Retinal pigment epithelial cell (primary cell): ENCODE measurements around the gene IRF8.

Experiments
- DNase-seq: peaks from one replicate; pipeline ENCODE4 v3.0.0-alpha.2; 2010; ENCODE audit warnings: low read depth
- H3K4me3 ChIP-seq: 2 replicates; pipeline ENCODE4 v1.5.1; 2011; ENCODE audit warnings: mild to moderate bottlenecking, low read length, control low read depth, moderate library complexity
- TF ChIP-seq, protein P1 (sequence below): conservative IDR thresholded peaks from 2 replicates; pipeline ENCODE4 v1.5.1; 2011; ENCODE audit warnings: low read depth, low read length, control low read depth, inconsistent platforms

IRF8 gene

DNA sequence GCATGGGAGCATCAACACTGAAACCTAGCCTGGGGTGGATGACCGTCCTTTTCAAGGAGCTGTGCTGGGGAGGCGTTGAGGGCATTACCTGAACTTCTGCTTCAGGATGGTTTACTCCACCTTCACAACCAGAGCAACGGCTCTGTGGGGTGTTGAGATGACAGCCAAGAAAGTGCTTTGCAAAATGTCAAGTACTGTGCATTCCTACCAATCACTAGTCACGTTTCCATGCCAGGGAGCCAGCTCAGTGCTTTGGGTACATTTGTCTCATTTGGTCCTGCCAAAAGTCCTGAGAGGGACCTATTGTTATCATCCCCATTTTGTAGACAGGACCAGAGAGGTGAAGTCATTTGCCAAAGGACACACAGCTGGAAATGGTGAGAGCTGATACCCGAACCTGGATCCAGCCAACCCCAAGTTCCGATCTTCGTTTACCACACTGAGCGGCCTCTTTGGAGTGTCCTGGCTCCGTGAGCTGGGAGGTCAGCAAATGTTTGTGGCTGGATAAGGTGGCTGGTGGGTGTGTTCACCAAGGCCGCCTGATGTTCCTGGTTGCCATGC, 61.6 kb downstream of the IRF8 start:
- TF ChIP-seq, protein P1, sequence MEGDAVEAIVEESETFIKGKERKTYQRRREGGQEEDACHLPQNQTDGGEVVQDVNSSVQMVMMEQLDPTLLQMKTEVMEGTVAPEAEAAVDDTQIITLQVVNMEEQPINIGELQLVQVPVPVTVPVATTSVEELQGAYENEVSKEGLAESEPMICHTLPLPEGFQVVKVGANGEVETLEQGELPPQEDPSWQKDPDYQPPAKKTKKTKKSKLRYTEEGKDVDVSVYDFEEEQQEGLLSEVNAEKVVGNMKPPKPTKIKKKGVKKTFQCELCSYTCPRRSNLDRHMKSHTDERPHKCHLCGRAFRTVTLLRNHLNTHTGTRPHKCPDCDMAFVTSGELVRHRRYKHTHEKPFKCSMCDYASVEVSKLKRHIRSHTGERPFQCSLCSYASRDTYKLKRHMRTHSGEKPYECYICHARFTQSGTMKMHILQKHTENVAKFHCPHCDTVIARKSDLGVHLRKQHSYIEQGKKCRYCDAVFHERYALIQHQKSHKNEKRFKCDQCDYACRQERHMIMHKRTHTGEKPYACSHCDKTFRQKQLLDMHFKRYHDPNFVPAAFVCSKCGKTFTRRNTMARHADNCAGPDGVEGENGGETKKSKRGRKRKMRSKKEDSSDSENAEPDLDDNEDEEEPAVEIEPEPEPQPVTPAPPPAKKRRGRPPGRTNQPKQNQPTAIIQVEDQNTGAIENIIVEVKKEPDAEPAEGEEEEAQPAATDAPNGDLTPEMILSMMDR: no peak
- no peak overlapping the region for H3K4me3 ChIP-seq

DNA sequence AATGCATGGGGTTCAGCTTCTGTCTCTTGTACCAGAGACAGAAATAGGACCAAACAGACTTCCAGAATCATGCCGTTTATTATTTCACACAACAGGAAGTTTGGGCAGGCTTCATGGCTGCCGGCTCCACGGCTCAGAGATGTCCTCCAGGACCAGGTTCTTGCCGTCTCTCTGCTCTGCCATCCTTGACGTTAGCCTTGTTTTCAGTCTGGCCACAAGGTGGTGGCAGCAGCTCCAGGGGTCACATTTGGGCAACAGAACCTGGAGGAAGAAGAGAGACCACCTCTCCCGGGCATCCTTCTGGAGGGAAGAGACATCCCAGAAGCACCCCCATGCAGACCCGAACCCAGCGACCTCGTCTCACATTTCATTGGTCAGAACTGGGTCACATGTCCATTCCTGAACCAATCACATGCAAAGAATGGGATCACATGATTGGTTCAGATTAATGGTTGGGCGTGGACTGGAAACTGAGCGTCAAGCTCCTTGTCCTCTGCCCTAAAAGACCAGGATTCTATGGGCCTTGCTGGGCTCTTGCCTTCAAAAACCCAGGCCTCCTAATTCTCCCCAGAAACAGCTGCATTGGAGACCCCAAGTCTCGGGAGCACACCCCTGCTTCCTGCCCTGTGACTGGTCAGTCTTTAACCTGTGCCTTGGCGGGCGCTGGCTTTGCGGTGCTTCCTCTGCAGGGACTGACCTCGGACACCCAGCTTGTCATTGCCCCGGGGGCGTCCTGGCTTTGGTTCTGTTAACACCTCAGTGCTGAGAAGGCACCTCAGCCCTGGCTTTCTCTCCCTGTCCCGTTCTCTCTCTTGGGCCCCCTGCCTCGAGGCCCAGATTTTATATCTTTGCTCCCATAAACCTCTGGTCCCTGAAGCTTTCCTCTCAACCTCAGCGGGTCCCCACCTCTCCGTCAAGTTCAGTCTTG, 63.3 kb downstream of the IRF8 start:
- no peak overlapping the region for H3K4me3 ChIP-seq
- TF ChIP-seq, protein P1: no peak
- DNase-seq: no peak

More for the DNA sequence above, 61.6 kb downstream of the IRF8 start:
- DNase-seq: no peak

DNA sequence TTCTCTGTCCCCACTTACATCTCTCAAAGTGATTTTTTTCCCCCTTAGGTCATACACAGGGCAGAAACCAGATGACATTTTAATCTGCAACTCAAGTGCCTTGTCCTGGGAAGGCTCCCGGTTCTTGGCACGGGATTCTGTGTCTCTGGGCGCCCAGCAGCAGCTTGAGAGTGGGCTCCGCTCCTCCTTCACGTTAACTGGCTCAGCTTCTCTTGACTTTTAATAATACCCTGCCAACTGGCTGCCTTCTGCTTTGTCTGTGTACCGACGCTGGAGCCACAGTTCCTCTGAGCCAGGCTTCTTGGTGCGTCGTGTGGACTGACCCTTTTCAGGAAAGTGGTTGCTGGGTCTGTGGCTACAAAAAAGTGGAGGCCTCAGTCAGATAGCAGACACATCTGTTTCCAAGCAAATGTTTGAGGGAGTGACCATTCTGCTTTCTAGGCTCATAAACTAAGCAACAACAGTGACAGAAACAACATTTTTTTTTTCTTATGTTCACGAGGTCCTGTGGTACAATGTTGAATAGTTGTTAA, 64.9 kb downstream of the IRF8 start:
- TF ChIP-seq, protein P1: no peak
- no peak for DNase-seq
- no peak overlapping the region for H3K4me3 ChIP-seq

DNA sequence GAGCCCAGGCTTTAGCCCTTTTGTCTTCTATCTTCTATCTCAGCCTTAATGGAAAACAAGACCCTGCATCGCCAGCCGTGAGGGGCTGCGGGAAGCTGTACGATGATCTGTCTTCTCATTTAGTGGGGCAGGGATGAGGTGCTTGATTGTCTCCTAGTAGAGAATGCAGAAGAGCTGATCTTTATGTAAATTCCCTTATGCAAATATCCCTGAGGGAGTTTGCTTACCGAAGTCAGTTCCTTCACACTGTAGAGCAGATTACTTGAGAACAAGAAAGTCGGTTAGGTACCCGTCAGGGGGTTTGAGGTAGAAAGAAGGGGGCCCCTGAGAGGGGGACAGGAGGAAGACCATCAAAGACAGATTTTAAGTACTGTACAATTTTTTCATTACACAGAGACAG, 66.2 kb downstream of the IRF8 start:
- no peak for DNase-seq
- no peak overlapping the region for H3K4me3 ChIP-seq
- TF ChIP-seq, protein P1: no peak

DNA sequence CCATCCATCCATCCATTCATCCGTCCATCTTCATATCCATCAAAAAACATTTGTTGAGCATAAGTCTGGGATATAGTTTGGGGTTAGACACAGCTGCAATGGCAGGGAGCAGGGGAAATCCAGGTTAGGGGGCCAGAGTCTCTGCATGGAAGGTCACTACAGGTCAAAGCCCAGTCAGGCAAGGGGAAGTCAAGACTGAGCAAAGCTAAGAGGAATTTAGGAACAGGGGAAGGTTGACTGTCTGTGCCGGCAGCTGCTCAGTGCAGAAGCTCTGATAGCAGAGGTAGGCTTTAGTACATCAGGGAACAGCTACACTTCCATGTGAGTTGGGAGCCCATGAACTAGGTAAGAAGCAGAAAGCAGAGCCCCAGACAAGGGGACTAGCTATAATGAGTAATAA, 68.1 kb downstream of the IRF8 start:
- no peak for DNase-seq
- TF ChIP-seq, protein P1: no peak
- H3K4me3 ChIP-seq: no peak overlapping the region

DNA sequence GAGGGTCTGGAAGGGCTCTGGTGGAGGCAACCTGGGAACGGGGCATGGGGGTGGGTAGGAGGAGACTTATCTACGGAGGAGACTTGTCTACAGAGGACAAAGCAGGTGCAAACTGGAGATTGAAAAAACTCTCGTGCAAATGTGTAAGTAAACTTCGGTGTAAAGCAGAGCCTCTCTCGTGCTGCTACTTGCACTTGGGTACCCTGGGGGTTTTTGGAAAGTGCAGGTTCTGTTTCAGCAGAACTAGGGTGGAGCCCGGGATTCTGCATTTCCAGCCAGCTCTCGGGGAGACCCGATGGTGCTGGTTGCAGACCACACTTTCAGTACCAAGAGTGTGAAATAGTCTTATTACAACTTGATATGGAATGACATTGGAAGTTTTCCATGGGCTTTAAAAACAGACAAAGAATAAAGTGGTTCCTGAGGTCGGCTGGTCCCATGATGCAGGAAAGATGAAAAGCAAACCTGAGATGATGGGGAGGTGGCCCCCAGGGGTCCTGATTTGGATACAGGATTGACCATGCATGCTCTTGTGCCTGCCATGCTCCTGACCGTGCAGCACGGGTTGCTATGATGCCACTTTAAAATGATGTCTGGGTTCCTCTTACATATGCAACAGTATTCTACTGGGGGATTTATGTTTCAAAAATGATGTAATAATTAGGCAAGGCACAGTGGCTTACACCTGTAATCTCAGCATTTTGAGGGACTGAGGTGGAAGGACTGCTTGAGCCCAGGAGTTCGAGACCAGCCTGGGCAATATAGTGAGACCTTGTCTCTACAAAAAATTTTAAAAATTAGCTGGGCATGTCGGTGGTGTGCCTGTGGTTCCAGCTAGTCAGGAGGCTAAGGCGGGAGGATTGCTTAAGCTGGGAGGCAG, 69.3 kb downstream of the IRF8 start:
- H3K4me3 ChIP-seq: no peak overlapping the region
- DNase-seq: no peak
- TF ChIP-seq, protein P1: no peak
